Testis (tissue), 2 donors: ENCODE measurements around the gene OR2D3.

ENCODE experiments used
- CTCF ChIP-seq, 3 experiments: fragments of 450-650 bp in 2 of 3; fragments of 200-600 bp in 1 of 3; sonication (generic) in 1 of 3; IDR thresholded peaks; one replicate each; pipeline ENCODE4 v1.5.1; 2016 to 2019; ENCODE audit warnings: antibody characterized with exemption in 3 of 3, mild to moderate bottlenecking in 2 of 3, moderate library complexity in 1 of 3
- POLR2A ChIP-seq: fragments of 450-650 bp; IDR thresholded peaks from one replicate; pipeline ENCODE4 v1.6.1; 2017; ENCODE audit warnings: antibody characterized with exemption, mild to moderate bottlenecking, moderate library complexity

- TF ChIP-seq CTCF (IDR thresholded peaks at IDR 0.05) (no peak), POLR2A (no peak)
These were observed 38.1 kb upstream of the OR2D3 start for GRCh38 chr11:6882751-6883150.
